Fibroblast of skin of right quadriceps (primary cell): Measurements from ENCODE around the gene BLTP1.

Experiments used
- DNase-seq: peaks from one replicate; pipeline ENCODE4 v3.0.0-alpha.2; 2013

Gene BLTP1

DNA sequence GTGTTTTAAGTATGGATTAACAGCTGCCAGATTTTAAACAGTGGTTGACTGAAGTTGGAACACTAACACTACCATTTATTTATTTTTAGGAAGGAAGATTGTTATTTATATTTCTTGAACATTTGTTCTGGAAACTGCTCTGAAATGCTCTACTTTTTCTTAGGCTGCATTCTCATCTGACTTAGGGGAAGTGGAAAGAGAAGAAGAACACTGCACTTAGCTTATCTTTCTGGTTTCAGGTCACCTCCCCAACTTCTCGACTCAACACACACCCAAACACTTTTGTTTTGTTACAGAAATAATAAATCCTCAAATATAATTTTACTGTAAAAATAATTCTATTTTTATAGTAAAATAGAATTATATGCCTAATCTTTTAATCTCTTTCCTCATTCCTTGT, 18.6 kb downstream of the BLTP1 start:
- DNase-seq = no peak

DNA sequence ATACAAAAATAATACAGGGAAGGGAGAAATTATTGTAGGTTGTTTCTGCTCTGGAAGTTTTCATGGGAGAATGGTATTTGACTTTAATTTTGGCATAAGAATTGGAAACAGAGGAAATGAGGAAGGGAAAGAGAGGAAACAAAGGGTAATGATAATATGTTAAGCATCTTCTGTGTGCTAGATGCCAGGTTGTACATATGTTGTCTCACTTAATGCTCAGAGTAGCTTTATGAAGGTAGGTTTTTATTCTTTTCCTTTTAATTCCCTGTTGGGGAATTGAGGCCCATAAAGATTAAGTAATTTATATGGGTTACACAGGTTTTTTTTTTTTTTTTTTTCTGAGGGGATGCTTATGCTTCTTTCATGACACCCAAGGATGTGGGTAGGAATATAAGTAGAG, 19.2 kb downstream of the BLTP1 start:
- DNase-seq = no peak

GRCh38 chr4:122172266-122172665, 20.1 kb downstream of the BLTP1 start:
- DNase-seq = no peak

- DNase-seq = no peak
Observed at GRCh38 chr4:122178961-122179360, 26.8 kb downstream of the BLTP1 start.

- no peak for DNase-seq
Observed at GRCh38 chr4:122195718-122196117, 43.6 kb downstream of the BLTP1 start.
